ENCODE data around the gene NCK2.

NCK2 gene

DNA sequence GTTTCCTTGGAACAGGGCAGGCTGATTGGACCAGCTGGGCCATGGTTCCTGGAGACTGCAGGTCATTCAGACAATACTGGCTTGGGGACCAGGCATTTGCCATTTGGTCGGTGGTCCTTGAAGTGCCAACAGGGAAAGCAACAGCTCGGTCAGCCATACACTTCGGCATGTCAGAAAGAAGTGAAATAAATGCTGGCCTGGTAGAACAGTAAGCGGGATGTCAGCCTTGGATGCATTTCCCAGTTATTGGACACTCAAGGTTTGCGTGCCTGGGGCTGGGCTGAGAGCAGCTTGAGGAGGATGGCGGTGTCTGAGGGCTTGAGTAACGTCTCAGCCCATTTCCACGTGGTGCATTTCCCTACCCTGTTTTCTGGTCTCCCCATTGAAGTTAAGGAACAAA lies 75.4 kb downstream of the NCK2 start:
- DNase-seq = no peak

DNA sequence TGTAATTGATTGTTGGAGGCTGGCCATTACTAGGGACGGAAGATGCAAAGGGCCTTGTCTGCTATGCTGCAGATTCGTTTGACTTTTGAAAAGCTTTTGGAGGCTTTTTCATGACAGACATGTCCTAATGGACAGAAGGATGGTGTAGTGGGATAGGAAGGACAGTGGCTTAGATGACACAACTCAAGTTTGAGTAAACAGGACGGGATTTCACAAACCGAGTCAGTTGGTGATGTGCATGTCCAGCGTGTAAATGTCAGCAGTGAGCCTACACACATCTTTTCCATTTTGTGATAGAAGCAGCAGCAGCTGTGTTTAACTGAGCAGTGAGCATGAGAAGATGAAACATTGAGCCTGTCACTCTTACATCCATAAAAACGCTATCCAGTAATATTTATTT lies 76.0 kb downstream of the NCK2 start:
- DNase-seq = no peak

DNA sequence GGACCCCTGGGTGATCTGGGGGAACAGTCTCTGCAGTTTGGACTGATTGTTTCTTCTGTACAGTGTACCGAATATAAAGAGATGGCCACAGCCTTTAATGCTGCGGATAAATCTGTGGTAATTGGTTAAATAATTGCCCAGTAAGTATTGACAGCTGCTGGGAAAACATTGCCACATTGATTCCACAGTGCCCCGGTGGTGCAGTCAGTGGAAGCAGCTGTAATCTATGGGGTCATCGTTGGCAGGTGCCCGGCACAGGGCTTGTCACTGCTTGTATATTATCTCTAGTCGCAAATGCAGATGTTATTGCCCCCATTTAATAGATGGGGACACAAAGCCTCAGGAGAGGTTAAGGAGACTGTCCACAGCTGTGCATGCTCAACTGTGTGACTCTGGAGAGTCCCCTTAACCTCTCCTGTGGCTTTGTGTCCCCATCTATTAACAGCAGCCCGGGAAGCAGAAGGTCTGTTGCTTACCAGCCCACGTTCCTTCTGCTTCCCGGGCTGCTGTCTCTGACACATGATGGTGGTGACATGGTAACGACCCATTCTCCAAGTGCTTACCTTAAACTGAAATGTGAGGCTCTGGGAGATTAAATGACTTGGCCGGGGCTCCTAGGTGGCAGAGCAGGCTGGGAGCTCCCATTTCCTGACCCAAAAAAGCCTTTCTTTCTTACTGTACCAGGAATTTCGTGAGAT lies 76.9 kb downstream of the NCK2 start:
- DNase-seq = no peak

DNA sequence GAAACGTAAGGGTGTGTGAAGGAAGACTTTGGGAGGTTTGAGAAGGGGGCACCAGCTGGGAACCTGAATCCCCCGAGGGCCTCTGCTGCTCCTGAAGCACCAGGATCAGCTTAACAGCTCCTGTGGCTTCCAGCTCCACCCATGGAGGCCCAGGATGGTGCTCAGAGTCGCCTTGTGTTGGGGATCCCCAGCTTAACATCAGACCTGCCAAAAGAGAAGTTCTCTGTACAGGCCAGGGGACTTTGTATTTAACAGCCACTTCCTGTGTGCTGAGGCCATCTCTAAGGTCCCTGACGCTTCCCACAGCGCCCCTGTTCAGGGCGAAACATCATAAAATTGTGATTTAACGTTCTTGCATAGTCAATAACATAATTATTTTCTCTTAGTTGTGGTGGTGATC lies 77.5 kb downstream of the NCK2 start:
- DNase-seq = no peak

DNA sequence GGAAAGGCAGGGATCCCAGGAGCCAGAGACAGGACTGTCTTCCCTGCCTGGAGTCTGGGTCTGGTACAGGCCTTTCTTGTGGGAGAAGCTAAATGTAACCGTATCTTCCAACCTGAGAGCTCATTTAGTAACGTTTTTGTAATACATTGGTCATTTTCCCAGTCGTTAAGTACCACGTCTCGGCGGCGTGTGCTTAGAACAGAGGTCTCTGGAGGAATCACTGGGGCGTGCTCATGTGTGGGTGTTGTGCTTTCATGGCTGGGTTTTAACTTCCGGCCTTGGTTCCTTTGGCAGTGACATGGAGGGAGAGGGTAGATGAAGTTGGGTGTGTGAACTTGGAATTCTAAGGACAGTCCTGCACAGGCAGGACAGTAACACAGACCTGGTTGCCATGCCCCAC lies 79.7 kb downstream of the NCK2 start:
- no peak for DNase-seq

DNA sequence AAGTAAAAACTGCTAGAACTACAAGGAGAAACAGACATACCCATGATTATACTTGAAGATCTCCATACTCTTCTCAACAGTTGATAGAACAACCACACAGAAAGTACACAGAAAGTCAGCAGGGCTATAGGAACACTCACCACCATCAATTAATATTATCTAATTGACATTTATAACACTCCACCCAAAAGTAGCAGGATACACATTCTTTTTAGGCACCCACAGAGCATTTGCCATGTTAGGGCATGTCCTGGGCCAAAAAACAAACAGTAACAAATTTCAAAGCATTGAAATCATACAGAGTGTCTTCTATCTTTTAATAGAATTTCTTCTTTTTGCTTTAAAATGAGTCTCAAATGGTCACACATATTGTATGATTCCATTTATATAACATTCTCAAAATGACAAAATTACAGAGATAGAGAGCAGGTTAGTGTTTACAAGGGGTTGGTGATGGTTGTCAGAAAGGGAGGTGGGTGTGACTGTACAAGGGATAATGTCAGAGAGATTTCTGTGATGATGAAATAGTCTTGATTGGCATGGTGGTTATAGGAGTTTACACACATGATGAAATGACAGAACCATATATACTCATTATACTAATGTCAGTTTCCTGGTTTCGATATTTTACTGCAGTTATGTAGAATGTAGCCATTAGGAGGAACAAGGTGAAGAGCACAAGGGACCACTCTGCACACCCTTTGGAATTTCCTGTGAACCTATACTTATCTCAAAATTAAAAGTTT lies 82.8 kb downstream of the NCK2 start:
- no peak for DNase-seq

DNA sequence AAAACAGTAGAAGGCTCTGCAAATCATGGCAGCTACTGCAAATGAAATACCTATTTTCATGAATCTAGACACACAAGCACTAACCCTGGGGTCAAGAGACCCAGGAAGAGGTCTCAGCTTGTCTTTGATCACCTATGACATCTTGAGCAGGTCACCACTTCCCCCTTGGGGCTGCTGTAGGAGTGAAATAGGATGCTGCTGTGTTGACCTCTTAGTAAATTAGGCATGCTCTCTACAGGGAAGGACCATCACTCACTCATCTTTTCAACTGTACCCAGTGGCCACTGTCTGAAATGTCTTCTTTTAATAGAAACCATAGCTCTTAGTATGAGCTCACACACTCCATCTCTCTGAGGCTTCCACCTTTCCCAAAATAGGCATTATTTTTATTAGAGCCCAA lies 83.8 kb downstream of the NCK2 start:
- DNase-seq = no peak

DNA sequence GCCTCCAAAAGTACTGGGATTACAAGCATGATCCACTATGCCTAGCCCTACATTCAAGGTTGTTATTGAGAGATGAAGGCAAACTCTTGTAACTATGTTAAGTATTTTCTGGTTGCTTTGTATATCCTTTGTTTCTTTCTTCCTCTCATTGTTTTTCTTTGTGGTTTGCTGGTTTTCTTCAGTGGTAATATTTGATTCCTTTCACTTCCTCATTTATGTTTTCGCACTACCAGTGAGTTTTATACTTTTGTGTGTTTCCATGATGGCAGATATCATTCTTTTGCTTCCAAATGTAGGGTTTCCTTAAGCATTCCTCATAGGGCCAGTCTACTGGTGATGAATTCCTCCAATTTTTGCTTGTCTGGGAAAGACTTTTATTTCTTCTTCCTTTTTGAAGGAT lies 90.2 kb downstream of the NCK2 start:
- DNase-seq = no peak

DNA sequence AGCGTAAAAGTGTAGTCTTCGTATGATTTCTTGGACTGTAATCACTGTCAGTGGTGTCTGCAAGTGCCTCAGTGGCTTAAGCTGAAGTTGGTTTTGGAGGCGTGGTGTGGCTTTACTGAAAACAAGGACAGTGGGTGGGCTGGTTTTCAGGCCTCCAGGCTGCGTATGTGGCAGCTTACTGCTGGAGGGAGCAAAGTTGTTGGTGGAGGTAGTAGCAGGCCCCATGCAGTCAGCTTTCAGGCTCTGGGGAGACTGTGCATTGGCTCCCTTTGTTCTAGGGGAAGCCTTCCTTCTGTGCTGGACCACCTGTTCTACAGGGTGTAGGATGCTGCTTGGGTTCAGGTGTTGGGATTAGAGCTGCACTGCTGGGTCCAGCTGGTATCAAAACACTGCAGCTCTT lies 91.6 kb downstream of the NCK2 start:
- no peak for DNase-seq

DNA sequence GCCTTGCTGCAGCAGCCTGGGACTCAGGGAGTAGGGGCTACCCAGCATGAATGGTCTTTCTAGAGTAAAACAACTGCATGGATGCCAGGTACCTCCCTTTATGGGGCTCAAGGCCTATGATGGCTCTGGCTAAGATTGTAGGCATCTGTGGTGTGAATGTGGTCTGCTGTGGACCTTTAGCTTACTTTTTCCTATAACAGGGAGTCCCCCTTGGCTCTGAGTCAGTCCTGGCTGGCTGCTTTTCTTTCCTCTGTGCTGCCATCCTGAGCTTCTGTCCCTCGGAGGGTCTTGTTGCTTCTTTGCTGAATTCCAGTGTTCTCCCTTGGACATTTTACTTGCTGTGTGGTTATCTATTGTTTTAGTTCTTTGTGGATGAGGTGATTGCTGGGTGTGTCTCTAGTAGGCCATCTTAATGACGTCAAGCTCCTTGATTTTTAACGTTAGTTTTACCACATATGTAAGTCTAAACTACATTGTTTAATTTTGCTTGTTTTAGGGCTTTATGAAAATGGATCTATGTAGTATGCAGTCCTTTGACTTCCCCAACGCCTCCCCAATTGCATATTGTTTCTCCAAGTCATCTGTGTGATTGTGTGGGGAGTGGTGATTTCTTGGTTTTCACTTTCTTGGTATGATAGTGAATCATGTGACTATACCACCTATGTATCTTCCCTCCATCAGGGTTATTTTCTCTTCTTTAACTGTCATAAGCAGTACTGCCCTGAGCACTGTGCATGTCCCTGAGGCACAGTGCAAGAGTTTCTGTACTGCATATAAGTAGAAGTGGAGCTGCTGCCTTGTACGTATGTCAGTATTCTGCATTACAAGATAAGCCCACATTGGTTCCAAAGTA lies 92.4 kb downstream of the NCK2 start:
- no peak for DNase-seq

DNA sequence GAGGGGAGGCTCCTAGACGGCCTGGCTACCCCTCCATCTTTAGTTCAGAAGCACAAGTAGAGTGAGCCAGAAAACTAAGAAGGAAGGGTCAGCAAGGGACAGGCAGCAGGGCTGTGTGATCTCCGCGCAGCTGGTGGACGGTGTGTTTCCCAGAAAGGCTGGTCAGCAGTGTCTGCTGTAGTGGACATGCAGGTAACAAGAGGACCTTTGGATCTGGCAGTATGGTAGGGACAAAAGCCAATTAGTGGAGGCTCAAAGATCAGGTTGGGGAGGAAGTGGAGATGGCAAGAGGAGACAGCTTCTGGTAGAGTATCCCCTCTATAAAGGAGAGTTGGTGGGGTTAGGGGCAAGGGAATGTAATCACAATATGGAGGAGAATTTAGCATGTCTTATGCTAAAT lies 95.1 kb downstream of the NCK2 start:
- DNase-seq = no peak

DNA sequence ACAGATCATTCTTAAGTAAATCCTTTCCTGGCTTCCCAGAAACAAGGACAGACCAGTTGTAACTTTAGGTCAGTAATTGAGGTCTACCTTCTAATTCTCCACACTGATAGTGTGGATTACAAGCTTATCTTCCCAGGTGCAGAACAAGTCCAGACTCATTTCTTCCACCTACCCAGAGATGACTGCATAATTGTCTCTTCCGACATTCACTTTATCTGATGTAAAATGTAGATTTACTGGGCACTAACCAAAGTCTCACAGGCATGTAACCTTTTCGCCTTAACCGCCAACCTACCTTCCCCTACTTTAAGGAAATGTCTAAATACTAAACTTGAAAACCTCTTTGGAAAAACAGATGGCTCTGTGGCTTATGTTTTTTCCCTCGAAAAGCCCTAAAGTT lies 96.2 kb downstream of the NCK2 start:
- DNase-seq = no peak

DNA sequence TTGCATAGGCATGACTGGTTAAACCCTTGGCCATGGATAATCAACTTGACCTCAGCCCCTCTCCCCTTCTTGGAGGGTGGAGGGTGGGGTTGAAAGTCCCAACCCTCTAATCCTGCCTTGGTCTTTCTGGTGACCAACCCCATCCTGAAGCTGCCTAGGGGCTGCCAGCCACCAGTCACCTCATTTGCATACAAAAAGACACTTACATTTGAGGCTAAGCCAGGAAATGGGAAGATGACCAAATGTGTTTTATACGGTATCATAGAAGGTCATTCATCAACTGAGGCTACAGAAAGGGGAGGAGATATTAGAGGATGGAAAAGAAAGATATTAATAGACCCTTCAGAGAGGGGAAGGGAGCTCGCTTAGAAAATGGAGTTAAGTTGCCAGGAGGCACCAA lies 96.8 kb downstream of the NCK2 start:
- DNase-seq = no peak

DNA sequence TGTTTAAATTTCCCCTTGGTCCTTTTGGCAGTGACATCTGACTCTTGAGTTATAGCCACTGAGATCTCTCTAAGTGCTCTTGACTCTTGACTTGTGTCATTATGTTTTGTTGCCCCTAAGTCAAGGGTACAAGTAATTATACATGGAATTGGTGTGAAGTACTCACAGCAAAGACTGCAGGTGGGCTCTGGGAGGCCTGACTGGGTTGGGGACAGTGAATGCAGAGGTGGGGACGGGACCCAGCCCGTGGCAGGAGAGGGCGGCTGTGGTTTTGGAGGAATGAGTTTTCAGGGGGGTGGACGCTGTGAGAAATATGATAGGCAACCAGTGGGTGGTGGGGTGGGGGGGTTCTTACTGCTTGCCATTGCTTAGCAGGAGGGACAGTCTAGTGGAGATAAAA lies 97.8 kb downstream of the NCK2 start:
- DNase-seq = peak; percentile 41

DNA sequence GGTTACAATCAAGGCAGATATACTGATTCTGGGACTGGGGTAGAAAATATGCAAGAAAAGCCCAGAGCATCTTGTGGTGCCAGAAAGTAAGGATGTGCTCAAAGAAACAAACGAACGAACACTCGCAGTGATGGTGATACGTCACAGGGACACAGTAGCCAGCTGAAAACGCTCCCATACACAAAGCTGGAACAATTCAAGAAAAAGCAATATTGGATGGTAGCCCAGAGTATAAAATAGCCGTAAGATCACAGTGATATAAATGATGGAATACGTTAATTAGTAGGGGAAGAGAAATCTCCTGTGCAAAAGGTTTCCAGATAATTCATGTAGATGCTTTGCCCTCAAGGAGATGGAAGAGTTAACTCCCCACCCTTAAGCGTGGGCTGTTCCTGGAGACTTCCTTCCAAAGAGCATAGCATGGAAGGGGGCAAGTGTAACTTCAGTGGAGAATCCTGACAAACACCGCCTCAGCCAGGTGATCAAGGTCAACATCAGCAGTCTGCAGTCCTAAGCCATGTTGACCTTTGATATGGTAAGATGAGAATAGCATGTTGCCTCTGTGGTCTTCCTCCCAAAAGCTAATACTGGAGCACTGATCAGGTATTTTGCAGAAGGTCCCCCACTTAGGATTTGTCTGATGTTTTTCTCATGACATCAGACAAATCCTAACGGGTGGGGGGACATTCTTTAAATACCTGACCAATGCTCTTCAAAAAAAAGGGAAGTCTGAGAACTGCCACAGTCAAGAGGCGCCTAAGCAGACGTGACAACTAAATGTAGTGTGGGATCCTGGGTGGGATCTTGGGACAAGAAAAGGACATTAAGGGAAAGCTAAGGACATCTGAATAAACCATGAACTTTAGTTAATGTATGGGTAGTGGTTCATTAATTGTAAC lies 99.0 kb downstream of the NCK2 start:
- no peak for DNase-seq

DNA sequence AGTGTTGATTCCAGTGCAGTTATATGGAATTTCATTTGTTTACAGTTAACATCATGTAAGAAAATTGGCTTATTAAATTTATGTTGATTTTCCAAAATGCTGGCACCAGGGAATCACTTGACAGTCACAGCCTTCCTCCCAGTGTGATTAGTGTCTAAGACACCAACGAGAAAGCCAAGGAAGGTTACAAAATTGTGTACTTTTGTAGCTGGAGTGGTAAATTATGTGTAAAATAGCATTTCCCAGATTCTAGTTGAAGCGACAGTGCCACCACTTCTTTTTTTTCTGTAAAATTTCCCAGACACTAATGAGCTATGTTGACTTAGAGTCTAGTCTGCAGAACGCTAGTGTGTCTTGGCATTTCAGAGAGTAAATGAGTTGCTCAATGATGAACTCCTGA lies 101.3 kb downstream of the NCK2 start:
- DNase-seq = no peak

DNA sequence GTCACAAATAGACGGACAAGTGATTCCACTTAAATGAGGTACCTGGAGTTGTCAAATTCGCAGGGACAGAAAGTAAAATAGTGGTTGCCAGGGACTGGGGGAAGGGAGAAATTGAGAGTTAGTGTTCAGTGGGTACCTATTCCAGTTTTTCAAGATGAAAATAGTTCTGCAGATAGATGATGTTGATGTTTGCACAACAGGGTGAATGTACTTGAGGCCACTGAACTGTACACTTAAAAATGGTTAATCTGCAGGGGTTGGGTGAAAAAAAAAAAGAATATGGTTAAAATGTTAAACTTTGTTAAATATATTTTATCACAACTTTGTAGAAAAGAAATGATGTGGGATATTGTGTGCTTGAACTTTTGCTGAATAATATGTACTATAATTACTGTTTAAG lies 102.3 kb downstream of the NCK2 start:
- no peak for DNase-seq

DNA sequence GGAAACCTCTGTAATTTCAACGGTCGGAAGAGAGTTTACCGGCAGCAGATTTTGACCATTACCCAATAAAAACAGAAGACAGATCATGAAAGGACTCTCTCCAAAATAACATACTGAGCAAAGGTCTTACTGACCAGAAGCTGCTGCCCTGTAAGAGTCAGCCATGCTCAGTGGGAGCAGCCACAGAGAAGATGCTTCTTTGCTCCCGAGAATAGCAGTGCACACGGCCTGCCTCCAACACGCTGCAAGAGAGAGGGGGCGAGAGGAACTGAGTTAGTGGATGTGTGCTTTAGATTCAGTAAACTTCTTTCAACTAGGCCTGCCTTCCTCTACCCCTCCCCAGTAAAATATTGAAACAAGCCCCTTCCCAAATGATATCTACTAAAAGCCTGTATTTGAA lies 103.7 kb downstream of the NCK2 start:
- DNase-seq = no peak

DNA sequence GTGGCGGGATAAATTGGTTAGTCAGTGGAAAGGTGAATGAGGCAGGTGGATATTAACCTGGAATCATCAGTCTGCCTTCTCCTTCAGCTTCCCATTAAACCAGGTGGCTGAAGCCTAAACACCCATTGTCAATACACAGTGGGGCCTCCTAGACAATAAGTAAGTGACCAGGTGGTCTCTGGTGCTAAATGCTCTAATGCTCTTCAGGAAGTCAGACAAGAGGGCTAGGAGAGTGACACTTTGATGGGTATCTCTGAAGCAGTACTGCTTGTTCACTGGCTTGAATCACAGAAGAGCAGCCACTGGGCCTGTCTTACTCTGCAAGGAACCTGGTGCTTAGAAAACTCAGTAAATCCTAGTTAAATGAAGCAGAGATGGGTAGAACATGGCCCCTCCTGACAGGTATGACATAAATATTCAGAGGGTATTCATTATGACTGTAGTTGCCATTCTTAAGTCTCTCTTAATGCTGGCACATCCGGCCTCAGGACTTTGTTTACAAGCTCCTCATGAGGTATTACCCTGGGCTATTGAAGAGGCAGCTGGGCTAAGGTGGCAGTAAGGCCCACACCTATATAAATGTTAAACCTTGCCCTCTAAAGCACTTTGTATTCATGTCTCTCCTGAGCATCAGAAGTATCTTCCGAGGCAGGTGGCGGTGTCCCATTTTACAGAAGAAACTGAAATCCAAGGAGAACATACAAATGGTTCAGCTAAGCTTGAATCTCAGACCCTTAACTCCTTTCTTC lies 104.9 kb downstream of the NCK2 start:
- DNase-seq = no peak

DNA sequence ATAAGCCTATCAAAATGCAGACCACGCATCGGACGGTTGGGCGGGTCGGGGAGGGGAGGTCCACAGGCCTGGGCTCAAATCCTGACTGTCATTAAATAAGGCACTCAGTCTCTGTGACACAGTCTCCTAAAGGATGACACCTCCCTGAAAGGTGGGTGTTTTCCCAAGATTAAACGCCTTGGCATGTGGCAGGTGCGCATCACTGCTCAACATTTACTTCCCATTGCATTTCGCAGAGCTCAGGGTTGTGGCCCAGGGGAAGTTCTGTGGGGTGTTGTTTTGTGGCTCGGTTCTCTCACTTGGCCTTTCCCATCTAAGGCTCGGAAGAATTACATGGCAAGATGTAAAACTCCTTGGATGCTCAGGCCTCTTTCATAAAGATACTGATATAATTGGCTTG lies 107.4 kb downstream of the NCK2 start:
- DNase-seq = no peak

DNA sequence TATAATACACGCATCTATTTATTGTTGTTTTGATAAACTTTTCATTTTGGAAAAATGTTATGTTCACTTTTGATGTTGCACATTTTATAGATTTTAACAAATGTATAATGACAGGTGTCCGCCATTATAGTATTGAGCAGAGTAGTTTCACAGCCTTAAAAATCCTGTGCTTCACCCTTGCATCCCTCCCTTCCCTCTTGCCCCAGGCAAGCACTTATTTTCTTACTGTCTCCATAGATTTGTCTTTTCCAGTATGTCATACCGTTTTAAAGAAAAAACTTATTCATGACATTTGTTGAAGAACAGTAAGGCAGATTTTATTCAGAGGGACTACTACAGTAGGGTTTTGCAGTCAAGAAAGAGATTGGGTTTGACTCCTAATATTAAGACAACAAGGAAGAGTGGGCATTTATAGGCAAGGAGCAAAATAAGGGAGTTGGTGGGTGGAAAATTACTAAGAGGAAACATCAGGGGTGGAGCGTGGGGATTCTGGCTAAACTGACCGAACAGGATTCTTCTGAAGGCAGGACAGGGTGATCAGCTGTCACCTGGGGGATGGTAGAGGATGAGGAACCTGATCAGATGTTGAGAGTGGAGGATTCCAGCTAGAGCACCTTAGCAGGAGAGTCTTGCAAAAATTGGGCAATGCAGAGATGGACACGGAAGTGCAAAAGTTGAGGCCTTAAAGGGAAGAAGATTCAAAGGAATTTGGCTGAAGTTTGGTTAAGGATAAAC lies 108.8 kb downstream of the NCK2 start:
- no peak for DNase-seq

Data from NCI-H1105 treated with DMSO at 0.1 percent for 48 hours (cell line).